AG20443 (cell line): ENCODE measurements around the gene ZBP1.

ENCODE experiments used
- DNase-seq: peaks from one replicate; pipeline ENCODE4 v3.0.0; 2012; ENCODE audit warnings: low spot score, mixed read lengths

The ZBP1 gene

GRCh38 chr20:57658833-57659516, 38.7 kb upstream of the ZBP1 start:
- peak; percentile 6 for DNase-seq

- no peak for DNase-seq
These were observed 38.2 kb upstream of the ZBP1 start for GRCh38 chr20:57658447-57658832.

DNA sequence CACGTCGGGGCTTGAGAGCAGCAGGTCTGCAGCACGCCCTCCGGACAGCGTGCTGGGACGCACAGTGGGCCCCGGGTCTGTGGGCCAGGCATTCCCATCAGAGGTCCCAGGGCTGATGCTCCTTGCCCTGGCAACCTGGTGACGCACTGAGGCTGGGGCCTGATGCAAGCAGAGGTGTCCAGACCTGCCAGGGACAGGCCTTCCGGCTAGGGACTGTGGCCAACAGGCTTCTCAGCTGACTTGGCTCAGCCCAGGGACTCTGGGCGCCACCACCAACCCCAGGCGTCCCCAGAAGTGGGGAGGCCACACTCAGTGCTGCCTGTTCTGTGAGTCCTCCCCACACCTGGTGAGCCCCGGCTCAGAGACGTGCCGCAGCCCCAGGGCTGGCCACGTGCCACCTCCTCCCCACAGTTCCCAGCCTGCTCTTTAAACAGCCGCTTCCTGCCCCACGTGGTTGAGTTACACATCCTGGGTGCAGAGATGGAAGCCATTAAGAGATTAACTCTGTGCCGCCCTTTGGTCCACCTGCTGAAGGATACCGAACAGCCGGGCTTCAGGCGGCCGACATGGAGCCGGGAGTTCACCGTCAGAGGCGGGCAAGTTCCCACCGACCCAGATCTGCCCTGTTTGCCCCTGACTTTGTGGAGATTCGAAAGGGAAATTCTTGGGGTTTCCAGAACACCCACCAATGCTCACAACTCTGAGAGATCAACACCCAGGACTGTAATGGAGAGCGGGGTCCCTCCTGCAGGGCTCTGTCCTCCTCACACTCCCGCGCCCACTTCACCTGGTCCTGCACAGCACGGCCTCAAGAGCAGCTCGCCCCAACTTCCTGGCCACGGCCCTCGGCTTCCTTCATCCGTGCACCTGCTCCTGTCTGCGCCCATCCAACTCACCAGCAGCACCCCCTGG, 37.6 kb upstream of the ZBP1 start:
- DNase-seq: peak; percentile 11

GRCh38 chr20:57656821-57657534, 36.8 kb upstream of the ZBP1 start:
- peak; percentile 7 for DNase-seq

GRCh38 chr20:57656252-57656820, 36.1 kb upstream of the ZBP1 start:
- DNase-seq: peak; percentile 9

- DNase-seq: peak; percentile 8
These were observed 35.6 kb upstream of the ZBP1 start for GRCh38 chr20:57655809-57656155.

DNA sequence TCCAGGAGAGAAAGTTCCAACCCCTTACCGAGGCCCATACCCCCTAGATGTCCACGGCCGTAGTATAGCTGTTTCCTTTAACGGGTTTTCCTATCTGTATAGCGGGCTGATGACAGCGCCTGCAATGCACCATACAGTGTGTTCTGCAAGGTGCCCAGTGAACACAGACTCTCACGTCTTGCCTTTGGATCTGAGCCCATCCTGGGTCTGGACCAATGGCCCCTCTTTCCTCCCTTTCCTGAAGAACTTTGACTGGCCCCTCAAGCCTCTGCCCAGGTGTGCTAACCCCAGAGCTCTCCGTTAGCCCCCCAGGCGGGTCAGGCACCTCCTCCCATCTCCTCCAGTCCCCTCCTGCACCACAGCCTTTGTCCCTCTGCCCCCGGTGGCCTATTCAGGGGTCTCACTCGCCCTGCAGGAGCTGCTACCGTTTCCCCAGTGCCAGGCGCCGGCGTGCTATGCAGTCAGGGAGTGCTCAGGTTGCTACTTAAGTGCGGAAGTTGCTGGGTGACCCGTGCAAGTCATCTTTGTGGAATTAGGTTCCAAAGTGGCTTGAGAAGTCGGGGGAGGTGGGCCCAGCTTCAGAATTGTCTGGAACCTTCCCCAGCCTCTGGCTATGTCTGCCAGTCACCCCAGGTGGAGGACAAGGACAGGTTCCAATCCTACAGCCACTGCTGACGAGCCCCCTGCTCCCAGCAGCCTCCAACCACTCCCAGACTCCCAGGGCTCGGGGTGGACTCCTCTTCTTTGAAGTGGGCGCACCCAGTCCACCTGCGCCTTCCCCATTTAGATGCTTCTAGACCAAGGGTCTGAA, 35.0 kb upstream of the ZBP1 start:
- DNase-seq: peak; percentile 11

GRCh38 chr20:57654363-57654997, 34.3 kb upstream of the ZBP1 start:
- DNase-seq: peak; percentile 92

GRCh38 chr20:57653910-57654309, 33.7 kb upstream of the ZBP1 start:
- peak; percentile 10 for DNase-seq

GRCh38 chr20:57653546-57653900, 33.3 kb upstream of the ZBP1 start:
- peak; percentile 13 for DNase-seq

DNA sequence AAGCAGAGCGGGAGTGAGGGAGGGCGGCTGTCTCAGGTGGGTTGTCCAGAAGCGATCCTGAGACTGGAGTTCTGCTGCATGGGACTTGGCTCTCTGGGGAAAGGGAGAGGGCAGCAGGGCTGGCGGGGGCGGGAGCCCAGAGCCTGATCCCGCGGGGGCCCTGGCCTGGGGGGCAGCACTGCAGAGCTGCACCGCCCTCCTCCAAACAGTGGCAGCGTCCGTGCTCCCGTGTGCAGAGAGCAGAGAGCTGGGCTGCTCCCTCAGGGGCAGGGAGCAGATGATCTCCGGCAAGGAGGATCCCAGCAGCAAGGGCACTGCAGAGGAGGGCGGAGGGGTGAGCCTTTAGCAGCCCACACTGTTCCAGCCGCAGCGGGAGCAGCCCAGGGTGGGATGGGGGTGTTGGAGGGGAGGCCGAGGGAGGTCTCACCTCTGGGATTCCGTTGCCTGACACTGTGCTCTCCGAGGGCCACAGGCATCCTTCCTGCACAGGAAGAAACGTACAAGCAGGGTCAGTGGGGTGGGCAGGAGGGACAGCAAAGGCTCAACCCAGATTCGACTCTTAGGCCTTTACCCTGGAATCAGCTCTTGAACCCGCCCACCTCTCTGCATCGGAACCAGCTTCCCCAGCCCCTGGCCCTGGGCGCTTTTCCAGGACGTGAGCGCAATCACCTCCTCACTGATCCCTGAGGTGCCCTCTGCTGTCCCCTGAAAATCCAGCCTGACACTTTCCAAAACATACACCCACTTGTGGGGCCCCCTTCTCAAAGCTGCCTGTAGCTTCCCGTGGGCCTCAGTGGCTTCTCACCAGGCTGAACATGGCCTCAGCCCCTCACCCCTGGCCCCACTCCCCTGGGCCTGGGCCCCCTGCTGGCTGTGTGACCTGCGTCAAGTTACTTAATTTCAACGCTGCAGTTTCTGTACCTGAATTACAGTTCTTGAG, 32.6 kb upstream of the ZBP1 start:
- peak; percentile 5 for DNase-seq

GRCh38 chr20:57651881-57652605, 31.8 kb upstream of the ZBP1 start:
- DNase-seq: peak; percentile 8

DNA sequence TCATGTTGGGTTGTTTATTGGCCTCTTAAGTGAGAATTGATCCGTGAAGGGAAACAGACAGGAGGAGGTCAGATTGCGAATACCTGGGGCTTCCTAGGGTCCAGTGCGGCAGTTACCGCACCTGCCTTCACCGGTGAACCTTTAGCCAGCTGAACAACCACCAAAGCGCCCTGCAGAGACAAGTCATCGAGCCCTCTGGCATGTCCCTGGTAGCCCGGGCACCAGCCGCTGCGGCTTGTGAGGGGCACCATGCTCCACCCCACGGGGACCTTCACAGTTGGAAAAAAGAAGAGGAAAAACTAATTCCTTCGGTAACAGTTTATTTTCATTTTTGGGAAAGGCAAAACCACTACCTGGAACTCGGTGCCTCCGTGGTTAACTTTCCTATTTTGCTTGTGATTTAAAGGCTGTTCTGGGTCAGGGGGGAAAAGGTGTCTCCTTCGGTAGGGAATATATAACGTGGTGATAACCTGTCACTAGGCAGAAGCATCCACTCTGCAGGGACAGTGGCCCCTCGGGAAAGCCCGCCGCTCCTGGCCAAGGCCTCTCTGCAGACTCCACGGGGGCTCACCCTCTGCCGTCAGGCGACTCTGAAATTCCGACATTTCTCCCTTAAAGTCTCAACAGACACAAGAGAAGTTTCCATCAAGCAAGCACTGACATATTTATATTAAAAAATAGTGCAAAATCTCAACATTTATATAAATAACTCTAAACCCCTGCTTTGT, 30.7 kb upstream of the ZBP1 start:
- DNase-seq: no peak

GRCh38 chr20:57650266-57650665, 30.0 kb upstream of the ZBP1 start:
- DNase-seq: peak; percentile 5

- DNase-seq: no peak
These were observed 29.4 kb upstream of the ZBP1 start for GRCh38 chr20:57649617-57650015.

- DNase-seq: no peak
These were observed 28.8 kb upstream of the ZBP1 start for GRCh38 chr20:57648878-57649616.

GRCh38 chr20:57647933-57648785, 27.9 kb upstream of the ZBP1 start:
- no peak for DNase-seq
